K562 (cell line): ENCODE results near the gene LILRB3. TPM values are rescaled to one million over a fixed set of nuclear protein-coding genes. Genes with fewer than 3 reads are reported as not detected.

Experiments used
- CTCF ChIP-seq, 3 experiments: IDR thresholded peaks in 2 of 3; conservative IDR thresholded peaks in 1 of 3; 2 replicates each; pipeline ENCODE4 v1.5.1; 2011 to 2012; ENCODE audit warnings: low read length in 3 of 3, mild to moderate bottlenecking in 3 of 3, control low read depth in 2 of 3, improper control_type of control experiment in 1 of 3, inconsistent platforms in 1 of 3, low read depth in 1 of 3, mixed read lengths in 1 of 3, moderate library complexity in 1 of 3; ENCODE audit not compliant: insufficient read depth in 2 of 3
- ELF1 ChIP-seq: fragments of 200-800 bp; sonication (Bioruptor generic); IDR thresholded peaks from 2 replicates; pipeline ENCODE4 v1.6.1; 2016; ENCODE audit warnings: missing genetic modification characterization, missing compliant biosample characterization
- FOSL1 ChIP-seq: fragments of 200-800 bp; sonication (Bioruptor generic); conservative IDR thresholded peaks from 2 replicates; pipeline ENCODE4 v1.6.1; 2016; ENCODE audit warnings: missing genetic modification characterization, missing compliant biosample characterization
- GABPB1 ChIP-seq: sonication (generic); formaldehyde crosslinking; IDR thresholded peaks from 2 replicates; pipeline ENCODE4 v1.8.0; 2022; ENCODE audit warnings: mild to moderate bottlenecking, missing genetic modification reagents
- HCFC1 ChIP-seq: IDR thresholded peaks from 2 replicates; pipeline ENCODE4 v1.6.1; 2012; ENCODE audit warnings: low read depth, low read length, improper control_type of control experiment
- JUNB ChIP-seq: fragments of 450-650 bp; formaldehyde crosslinking; conservative IDR thresholded peaks from 2 replicates; pipeline ENCODE4 v1.4.0; 2020; ENCODE audit warnings: mild to moderate bottlenecking
- MCM2 ChIP-seq: fragments of 450-650 bp; IDR thresholded peaks from 2 replicates; pipeline ENCODE4 v1.6.1; 2017; ENCODE audit warnings: low read depth, mild to moderate bottlenecking
- PYGO2 ChIP-seq: fragments of 450-650 bp; IDR thresholded peaks from 2 replicates; pipeline ENCODE4 v1.6.1; 2016; ENCODE audit warnings: mild to moderate bottlenecking, missing genetic modification characterization, moderate library complexity, missing compliant biosample characterization
- SAFB2 ChIP-seq: fragments of 200-400 bp; formaldehyde crosslinking; IDR thresholded peaks from 2 replicates; pipeline ENCODE4 v1.6.1; 2018; ENCODE audit warnings: borderline replicate concordance, low read length, low read depth, moderate library complexity; ENCODE audit not compliant: severe bottlenecking
- SMARCA4 ChIP-seq: fragments of 450-650 bp; IDR thresholded peaks from 2 replicates; pipeline ENCODE4 v1.6.1; 2016
- SPI1 ChIP-seq: IDR thresholded peaks from 2 replicates; pipeline ENCODE4 v1.6.1; 2011; ENCODE audit warnings: low read depth, low read length, control low read depth, borderline replicate concordance
- USF2 ChIP-seq: sonication (generic); formaldehyde crosslinking; IDR thresholded peaks from 2 replicates; pipeline ENCODE4 v1.5.0; 2020; ENCODE audit warnings: missing genetic modification reagents
- ZNF583 ChIP-seq: fragments of 250-450 bp; sonication (Bioruptor Pico); IDR thresholded peaks from 2 replicates; pipeline ENCODE4 v1.4.0; 2020
- ZNF717 ChIP-seq: fragments of 250-450 bp; sonication (Bioruptor Pico); IDR thresholded peaks from 2 replicates; pipeline ENCODE4 v1.5.0; 2021
- polyA plus RNA-seq, 8 experiments: library from polyadenylated mRNA; depleted of rRNA in 4 of 8; stranded (reverse) in 5 of 8; unstranded in 3 of 8; fragments of >200 nt; fragmentation: Nextera tagmentation in 2 of 8; fragmentation: Illumina TruSeq in 1 of 8; extraction: Ambion mirVana in 2 of 8; extraction: Trizol in 1 of 8; gene quantifications; 2 replicates each; pipeline versions ENCODE4 v1.2.1 to v1.2.3, GENCODE V29; 2011 to 2014; ENCODE audit warnings: inconsistent platforms in 1 of 8, missing spikeins in 1 of 8
- total RNA-seq, 7 experiments: library from RNA; depleted of rRNA in 6 of 7; stranded (reverse); fragments of >200 nt in 6 of 7; fragmentation: Illumina TruSeq in 2 of 7; extraction: Trizol in 2 of 7; gene quantifications; 2 replicates each; pipeline versions ENCODE4 v1.2.1 to v1.2.3, GENCODE V29; 2011 to 2021; ENCODE audit warnings: low replicate concordance in 1 of 7
- TF ChIP-seq, protein P1 (sequence below): fragments of 200-800 bp; sonication (Bioruptor generic); IDR thresholded peaks from 2 replicates; pipeline ENCODE4 v1.6.1; 2016; ENCODE audit warnings: missing genetic modification characterization, missing compliant biosample characterization
- TF ChIP-seq, protein P2 (sequence below): fragments of 250-450 bp; sonication (Bioruptor Pico); IDR thresholded peaks from 2 replicates; pipeline ENCODE4 v1.4.0; 2020; ENCODE audit warnings: mild to moderate bottlenecking, moderate library complexity, borderline replicate concordance

LILRB3 gene
- total and polyA plus RNA-seq, 9 of the 15 experiments (the other 6 are each of a cell fraction or from before 2014, with no cell fraction given), result 0.01 to 0.09 TPM; not detected in 7

DNA sequence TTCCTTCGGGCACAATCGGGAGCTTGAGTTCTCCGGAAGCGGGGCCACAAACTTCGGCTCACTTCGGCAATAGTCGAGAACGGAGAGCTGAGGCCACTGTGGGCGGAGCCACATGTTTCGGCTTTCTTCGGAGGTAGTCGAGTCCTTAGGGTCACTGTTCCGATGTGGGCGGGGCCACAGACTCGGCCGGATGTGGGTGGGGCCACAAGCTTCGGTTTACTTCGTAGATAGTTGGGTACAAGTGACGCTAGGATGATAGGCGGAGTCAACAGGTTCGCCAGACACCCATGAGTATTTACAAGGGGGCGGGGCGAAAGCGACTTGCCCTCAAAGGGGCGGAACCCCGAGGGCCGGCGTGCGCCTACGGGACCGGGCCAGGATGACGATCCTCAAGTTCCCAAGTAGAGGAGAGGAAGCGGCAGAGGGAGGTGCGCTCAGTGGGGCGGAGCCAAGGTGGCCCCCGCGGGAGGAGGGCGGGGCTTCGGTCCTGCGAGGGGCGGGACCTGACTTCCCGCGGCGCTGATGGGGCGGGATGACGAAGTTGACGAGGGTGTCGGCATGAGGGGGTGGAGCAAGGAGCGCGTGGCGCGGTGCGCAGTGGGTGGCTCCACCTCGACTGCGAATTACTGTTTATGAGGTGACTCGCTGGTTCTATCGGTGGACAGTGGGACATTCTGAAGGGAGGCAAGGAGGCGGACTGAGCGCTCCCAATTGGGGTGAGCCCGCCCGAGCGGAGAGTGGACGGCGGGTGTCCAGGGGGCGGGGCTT is 32.9 kb downstream of the LILRB3 start (continued):
- no peak for TF ChIP-seq MCM2
- no peak for TF ChIP-seq ZNF717 (CRISPR knock-in tag)
- no peak for TF ChIP-seq PYGO2
- no peak for TF ChIP-seq JUNB (CRISPR knock-in tag)
- TF ChIP-seq CTCF (IDR thresholded peaks at IDR 0.05 in 2 of 3, conservative IDR thresholded peaks at IDR 0.05 in 1 of 3; ENCODE audit: insufficient read depth in 2 of 3, low read depth in 1 of 3, low read length in 3 of 3), result no peak
- no peak for TF ChIP-seq FOSL1 (tag)
- TF ChIP-seq SMARCA4, result peak; percentile 32; the same call in 1 of the 2 replicates
- 0 out of 2 replicates have a peak, but pooled peaks have one; percentile 1 for TF ChIP-seq ELF1 (tag)
- TF ChIP-seq SAFB2, result no peak
- no peak; the same call in 1 of the 2 replicates for TF ChIP-seq HCFC1
- TF ChIP-seq SPI1, result peak; percentile 77; the same call in 1 of the 2 replicates
- TF ChIP-seq, protein P1, sequence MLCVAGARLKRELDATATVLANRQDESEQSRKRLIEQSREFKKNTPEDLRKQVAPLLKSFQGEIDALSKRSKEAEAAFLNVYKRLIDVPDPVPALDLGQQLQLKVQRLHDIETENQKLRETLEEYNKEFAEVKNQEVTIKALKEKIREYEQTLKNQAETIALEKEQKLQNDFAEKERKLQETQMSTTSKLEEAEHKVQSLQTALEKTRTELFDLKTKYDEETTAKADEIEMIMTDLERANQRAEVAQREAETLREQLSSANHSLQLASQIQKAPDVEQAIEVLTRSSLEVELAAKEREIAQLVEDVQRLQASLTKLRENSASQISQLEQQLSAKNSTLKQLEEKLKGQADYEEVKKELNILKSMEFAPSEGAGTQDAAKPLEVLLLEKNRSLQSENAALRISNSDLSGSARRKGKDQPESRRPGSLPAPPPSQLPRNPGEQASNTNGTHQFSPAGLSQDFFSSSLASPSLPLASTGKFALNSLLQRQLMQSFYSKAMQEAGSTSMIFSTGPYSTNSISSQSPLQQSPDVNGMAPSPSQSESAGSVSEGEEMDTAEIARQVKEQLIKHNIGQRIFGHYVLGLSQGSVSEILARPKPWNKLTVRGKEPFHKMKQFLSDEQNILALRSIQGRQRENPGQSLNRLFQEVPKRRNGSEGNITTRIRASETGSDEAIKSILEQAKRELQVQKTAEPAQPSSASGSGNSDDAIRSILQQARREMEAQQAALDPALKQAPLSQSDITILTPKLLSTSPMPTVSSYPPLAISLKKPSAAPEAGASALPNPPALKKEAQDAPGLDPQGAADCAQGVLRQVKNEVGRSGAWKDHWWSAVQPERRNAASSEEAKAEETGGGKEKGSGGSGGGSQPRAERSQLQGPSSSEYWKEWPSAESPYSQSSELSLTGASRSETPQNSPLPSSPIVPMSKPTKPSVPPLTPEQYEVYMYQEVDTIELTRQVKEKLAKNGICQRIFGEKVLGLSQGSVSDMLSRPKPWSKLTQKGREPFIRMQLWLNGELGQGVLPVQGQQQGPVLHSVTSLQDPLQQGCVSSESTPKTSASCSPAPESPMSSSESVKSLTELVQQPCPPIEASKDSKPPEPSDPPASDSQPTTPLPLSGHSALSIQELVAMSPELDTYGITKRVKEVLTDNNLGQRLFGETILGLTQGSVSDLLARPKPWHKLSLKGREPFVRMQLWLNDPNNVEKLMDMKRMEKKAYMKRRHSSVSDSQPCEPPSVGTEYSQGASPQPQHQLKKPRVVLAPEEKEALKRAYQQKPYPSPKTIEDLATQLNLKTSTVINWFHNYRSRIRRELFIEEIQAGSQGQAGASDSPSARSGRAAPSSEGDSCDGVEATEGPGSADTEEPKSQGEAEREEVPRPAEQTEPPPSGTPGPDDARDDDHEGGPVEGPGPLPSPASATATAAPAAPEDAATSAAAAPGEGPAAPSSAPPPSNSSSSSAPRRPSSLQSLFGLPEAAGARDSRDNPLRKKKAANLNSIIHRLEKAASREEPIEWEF (CRISPR knock-in tag), result no peak
- no peak for TF ChIP-seq ZNF583
- no peak for TF ChIP-seq USF2
- TF ChIP-seq GABPB1 (CRISPR knock-in tag), result peak; percentile 68
- TF ChIP-seq, protein P2, sequence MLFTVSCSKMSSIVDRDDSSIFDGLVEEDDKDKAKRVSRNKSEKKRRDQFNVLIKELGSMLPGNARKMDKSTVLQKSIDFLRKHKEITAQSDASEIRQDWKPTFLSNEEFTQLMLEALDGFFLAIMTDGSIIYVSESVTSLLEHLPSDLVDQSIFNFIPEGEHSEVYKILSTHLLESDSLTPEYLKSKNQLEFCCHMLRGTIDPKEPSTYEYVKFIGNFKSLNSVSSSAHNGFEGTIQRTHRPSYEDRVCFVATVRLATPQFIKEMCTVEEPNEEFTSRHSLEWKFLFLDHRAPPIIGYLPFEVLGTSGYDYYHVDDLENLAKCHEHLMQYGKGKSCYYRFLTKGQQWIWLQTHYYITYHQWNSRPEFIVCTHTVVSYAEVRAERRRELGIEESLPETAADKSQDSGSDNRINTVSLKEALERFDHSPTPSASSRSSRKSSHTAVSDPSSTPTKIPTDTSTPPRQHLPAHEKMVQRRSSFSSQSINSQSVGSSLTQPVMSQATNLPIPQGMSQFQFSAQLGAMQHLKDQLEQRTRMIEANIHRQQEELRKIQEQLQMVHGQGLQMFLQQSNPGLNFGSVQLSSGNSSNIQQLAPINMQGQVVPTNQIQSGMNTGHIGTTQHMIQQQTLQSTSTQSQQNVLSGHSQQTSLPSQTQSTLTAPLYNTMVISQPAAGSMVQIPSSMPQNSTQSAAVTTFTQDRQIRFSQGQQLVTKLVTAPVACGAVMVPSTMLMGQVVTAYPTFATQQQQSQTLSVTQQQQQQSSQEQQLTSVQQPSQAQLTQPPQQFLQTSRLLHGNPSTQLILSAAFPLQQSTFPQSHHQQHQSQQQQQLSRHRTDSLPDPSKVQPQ (CRISPR knock-in tag), result no peak
